Mesendoderm (in vitro differentiated cells): ENCODE results near the gene RPRD1B.
A peak's percentile ranks its signal among the peaks of the same experiment; 100 is the strongest.

Experiments used
- DNase-seq: peaks from one replicate; pipeline ENCODE4 v3.0.0; 2013
- H2AK5ac ChIP-seq: 2 replicates; pipeline ENCODE4 v1.6.1; 2013; ENCODE audit warnings: low read length, inconsistent platforms
- H2BK120ac ChIP-seq: 2 replicates; pipeline ENCODE4 v1.6.1; 2013; ENCODE audit warnings: low read depth, mild to moderate bottlenecking, low read length, moderate library complexity, mixed read lengths
- H2BK15ac ChIP-seq: replicated peaks from 2 replicates; pipeline ENCODE4 v1.6.1; 2013; ENCODE audit warnings: low read depth, mild to moderate bottlenecking, moderate library complexity
- H2BK5ac ChIP-seq: 2 replicates; pipeline ENCODE4 v1.6.1; 2013; ENCODE audit warnings: low read length, inconsistent platforms
- H3K18ac ChIP-seq: 2 replicates; pipeline ENCODE4 v1.6.1; 2013; ENCODE audit warnings: mild to moderate bottlenecking, low read length, mixed read lengths
- H3K23ac ChIP-seq: one replicate; pipeline ENCODE4 v1.6.1; 2013; ENCODE audit warnings: low read length
- H3K27ac ChIP-seq: 2 replicates; pipeline ENCODE4 v1.5.1; 2013; ENCODE audit warnings: low read depth, mild to moderate bottlenecking, inconsistent platforms, low read length, moderate library complexity
- H3K27me3 ChIP-seq: 2 replicates; pipeline ENCODE4 v1.6.1; 2013; ENCODE audit warnings: low read length, control low read depth, mild to moderate bottlenecking, inconsistent platforms; ENCODE audit not compliant: insufficient read depth, poor library complexity
- H3K36me3 ChIP-seq: 2 replicates; pipeline ENCODE4 v1.6.1; 2013; ENCODE audit warnings: low read length, inconsistent platforms; ENCODE audit not compliant: control insufficient read depth, insufficient read depth
- H3K4ac ChIP-seq: one replicate; pipeline ENCODE4 v1.6.1; 2013; ENCODE audit warnings: low read depth, mild to moderate bottlenecking, low read length, moderate library complexity
- H3K4me1 ChIP-seq: 2 replicates; pipeline ENCODE4 v1.6.1; 2013; ENCODE audit warnings: low read depth, low read length, inconsistent platforms; ENCODE audit not compliant: control insufficient read depth
- H3K4me2 ChIP-seq: 2 replicates; pipeline ENCODE4 v1.6.1; 2013; ENCODE audit warnings: low read length
- H3K4me3 ChIP-seq: 2 replicates; pipeline ENCODE4 v1.5.1; 2013; ENCODE audit warnings: mild to moderate bottlenecking, low read length
- H3K56ac ChIP-seq: one replicate; pipeline ENCODE4 v1.6.1; 2013; ENCODE audit warnings: low read length
- H3K79me1 ChIP-seq: 2 replicates; pipeline ENCODE4 v1.6.1; 2013; ENCODE audit warnings: low read length, inconsistent platforms
- H3K79me2 ChIP-seq: 2 replicates; pipeline ENCODE4 v1.6.1; 2013; ENCODE audit warnings: mild to moderate bottlenecking, low read length; ENCODE audit not compliant: control insufficient read depth, insufficient read depth
- H3K9ac ChIP-seq: 2 replicates; pipeline ENCODE4 v1.6.1; 2013; ENCODE audit warnings: low read length, inconsistent platforms
- H4K5ac ChIP-seq: one replicate; pipeline ENCODE4 v1.6.1; 2013; ENCODE audit warnings: low read length
- H4K8ac ChIP-seq: one replicate; pipeline ENCODE4 v1.6.1; 2013; ENCODE audit warnings: low read depth, mild to moderate bottlenecking, control low read depth, low read length, moderate library complexity
- WGBS: extraction: QIAGEN DNeasy Blood & Tissue Kit; methylation state at CpG from one replicate; pipeline ENCODE4 v1.1.7; 2013; ENCODE audit warnings: low lambda C conversion rate, missing lambda C conversion rate; ENCODE audit not compliant: insufficient coverage; ENCODE audit errors: extremely low coverage; 5-methylcytosine and 5-hydroxymethylcytosine counted together

RPRD1B gene

GRCh38 chr20:38084425-38084951, 50.9 kb downstream of the RPRD1B start:
- H2BK15ac ChIP-seq: no peak overlapping the region
- no peak overlapping the region for H3K18ac ChIP-seq
- H3K9ac ChIP-seq: no peak overlapping the region
- WGBS: no CpG with 5 or more reads among the region's 5 CpGs
- H4K5ac ChIP-seq: no peak overlapping the region
- H3K4me2 ChIP-seq: no peak overlapping the region
- H3K4me1 ChIP-seq: no peaks in the 10 kb centered on the region
- peaks cover 7% of the 10 kb centered on the region for H3K79me1 ChIP-seq
- no peak overlapping the region for H4K8ac ChIP-seq
- H3K27me3 ChIP-seq: no peaks in the 10 kb centered on the region
- H3K4me3 ChIP-seq: no peak overlapping the region
- no peak overlapping the region for H3K27ac ChIP-seq
- H3K36me3 ChIP-seq: peaks cover 5% of the 10 kb centered on the region
- DNase-seq: no peak
- no peak overlapping the region for H2AK5ac ChIP-seq
- H3K23ac ChIP-seq: no peak overlapping the region
- H3K56ac ChIP-seq: no peak overlapping the region
- H3K79me2 ChIP-seq: peaks cover 3% of the 10 kb centered on the region
- no peak overlapping the region for H2BK5ac ChIP-seq
- no peak overlapping the region for H2BK120ac ChIP-seq
- H3K4ac ChIP-seq: no peak overlapping the region

- H3K27ac ChIP-seq: peak overlapping the region; percentile 25
- H3K18ac ChIP-seq: no peak overlapping the region
- no peak overlapping the region for H3K4me3 ChIP-seq
- peaks cover 5% of the 10 kb centered on the region for H3K36me3 ChIP-seq
- no peaks in the 10 kb centered on the region for H3K27me3 ChIP-seq
- WGBS: no CpG with 5 or more reads among the region's 10 CpGs
- H3K4me2 ChIP-seq: no peak overlapping the region
- H3K23ac ChIP-seq: no peak overlapping the region
- no peak overlapping the region for H3K4ac ChIP-seq
- no peak overlapping the region for H2AK5ac ChIP-seq
- H4K8ac ChIP-seq: peak overlapping the region; percentile 81
- no peak for DNase-seq
- H3K56ac ChIP-seq: no peak overlapping the region
- H4K5ac ChIP-seq: no peak overlapping the region
- no peak overlapping the region for H2BK120ac ChIP-seq
- peaks cover 7% of the 10 kb centered on the region for H3K79me1 ChIP-seq
- H3K9ac ChIP-seq: no peak overlapping the region
- H3K79me2 ChIP-seq: peaks cover 3% of the 10 kb centered on the region
- H2BK15ac ChIP-seq: no peak overlapping the region
- H3K4me1 ChIP-seq: no peaks in the 10 kb centered on the region
- no peak overlapping the region for H2BK5ac ChIP-seq
These were observed 51.5 kb downstream of the RPRD1B start for GRCh38 chr20:38085026-38085425.

- no peak for DNase-seq
- H4K8ac ChIP-seq: no peak overlapping the region
- H3K79me2 ChIP-seq: no peaks in the 10 kb centered on the region
- no peak overlapping the region for H3K4me2 ChIP-seq
- no peak overlapping the region for H2BK15ac ChIP-seq
- no CpG with 5 or more reads among the region's 10 CpGs for WGBS
- H4K5ac ChIP-seq: no peak overlapping the region
- H3K18ac ChIP-seq: no peak overlapping the region
- H2BK5ac ChIP-seq: no peak overlapping the region
- H2AK5ac ChIP-seq: no peak overlapping the region
- no peak overlapping the region for H3K4me3 ChIP-seq
- H2BK120ac ChIP-seq: no peak overlapping the region
- H3K27ac ChIP-seq: no peak overlapping the region
- H3K23ac ChIP-seq: no peak overlapping the region
- H3K36me3 ChIP-seq: peaks cover 4% of the 10 kb centered on the region
- H3K56ac ChIP-seq: no peak overlapping the region
- H3K9ac ChIP-seq: no peak overlapping the region
- no peaks in the 10 kb centered on the region for H3K27me3 ChIP-seq
- no peaks in the 10 kb centered on the region for H3K4me1 ChIP-seq
- H3K79me1 ChIP-seq: peaks cover 1% of the 10 kb centered on the region
- no peak overlapping the region for H3K4ac ChIP-seq
These were observed 56.0 kb downstream of the RPRD1B start for GRCh38 chr20:38089500-38089899.

GRCh38 chr20:38090061-38090460, 56.5 kb downstream of the RPRD1B start:
- H3K79me2 ChIP-seq: no peaks in the 10 kb centered on the region
- no CpG with 5 or more reads among the region's 7 CpGs for WGBS
- H3K4me2 ChIP-seq: no peak overlapping the region
- H2BK120ac ChIP-seq: no peak overlapping the region
- H3K27ac ChIP-seq: no peak overlapping the region
- no peak overlapping the region for H2BK15ac ChIP-seq
- no peak overlapping the region for H4K8ac ChIP-seq
- no peak for DNase-seq
- no peak overlapping the region for H4K5ac ChIP-seq
- H3K9ac ChIP-seq: no peak overlapping the region
- H3K18ac ChIP-seq: no peak overlapping the region
- no peaks in the 10 kb centered on the region for H3K4me1 ChIP-seq
- no peaks in the 10 kb centered on the region for H3K79me1 ChIP-seq
- H3K4ac ChIP-seq: no peak overlapping the region
- no peak overlapping the region for H2AK5ac ChIP-seq
- no peaks in the 10 kb centered on the region for H3K27me3 ChIP-seq
- peaks cover 4% of the 10 kb centered on the region for H3K36me3 ChIP-seq
- no peak overlapping the region for H2BK5ac ChIP-seq
- H3K23ac ChIP-seq: no peak overlapping the region
- no peak overlapping the region for H3K4me3 ChIP-seq
- no peak overlapping the region for H3K56ac ChIP-seq

GRCh38 chr20:38091441-38092216, 58.1 kb downstream of the RPRD1B start:
- Histone ChIP-seq H3K4ac (no peak overlapping the region), H3K4me3 (no peak overlapping the region), H4K8ac (no peak overlapping the region), H2AK5ac (no peak overlapping the region), H3K36me3 (peaks cover 4% of the 10 kb centered on the region), H2BK15ac (no peak overlapping the region), H3K9ac (no peak overlapping the region), H3K27me3 (no peaks in the 10 kb centered on the region), H3K27ac (no peak overlapping the region), H3K56ac (no peak overlapping the region), H2BK5ac (no peak overlapping the region), H4K5ac (no peak overlapping the region), H2BK120ac (no peak overlapping the region), H3K4me2 (no peak overlapping the region), H3K79me1 (no peaks in the 10 kb centered on the region), H3K23ac (no peak overlapping the region), H3K4me1 (no peaks in the 10 kb centered on the region), H3K79me2 (no peaks in the 10 kb centered on the region), H3K18ac (no peak overlapping the region)
- no CpG with 5 or more reads among the region's 6 CpGs for WGBS
- no peak for DNase-seq
